ENCODE data around the gene TNN.

TNN gene

DNA sequence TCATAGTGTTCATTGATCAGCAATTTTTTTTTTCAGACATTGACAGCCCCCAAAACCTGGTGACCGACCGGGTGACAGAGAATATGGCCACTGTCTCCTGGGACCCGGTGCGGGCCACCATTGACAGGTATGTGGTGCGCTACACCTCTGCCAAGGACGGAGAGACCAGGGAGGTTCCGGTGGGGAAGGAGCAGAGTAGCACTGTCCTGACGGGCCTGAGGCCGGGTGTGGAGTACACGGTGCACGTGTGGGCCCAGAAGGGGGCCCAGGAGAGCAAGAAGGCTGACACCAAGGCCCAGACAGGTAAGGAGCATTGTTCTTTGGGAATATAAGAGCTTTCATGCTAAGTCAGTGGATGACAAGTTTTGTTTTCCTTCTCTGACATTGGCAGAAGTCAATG, 49.3 kb downstream of the TNN start:
- DNase-seq: no peak

DNA sequence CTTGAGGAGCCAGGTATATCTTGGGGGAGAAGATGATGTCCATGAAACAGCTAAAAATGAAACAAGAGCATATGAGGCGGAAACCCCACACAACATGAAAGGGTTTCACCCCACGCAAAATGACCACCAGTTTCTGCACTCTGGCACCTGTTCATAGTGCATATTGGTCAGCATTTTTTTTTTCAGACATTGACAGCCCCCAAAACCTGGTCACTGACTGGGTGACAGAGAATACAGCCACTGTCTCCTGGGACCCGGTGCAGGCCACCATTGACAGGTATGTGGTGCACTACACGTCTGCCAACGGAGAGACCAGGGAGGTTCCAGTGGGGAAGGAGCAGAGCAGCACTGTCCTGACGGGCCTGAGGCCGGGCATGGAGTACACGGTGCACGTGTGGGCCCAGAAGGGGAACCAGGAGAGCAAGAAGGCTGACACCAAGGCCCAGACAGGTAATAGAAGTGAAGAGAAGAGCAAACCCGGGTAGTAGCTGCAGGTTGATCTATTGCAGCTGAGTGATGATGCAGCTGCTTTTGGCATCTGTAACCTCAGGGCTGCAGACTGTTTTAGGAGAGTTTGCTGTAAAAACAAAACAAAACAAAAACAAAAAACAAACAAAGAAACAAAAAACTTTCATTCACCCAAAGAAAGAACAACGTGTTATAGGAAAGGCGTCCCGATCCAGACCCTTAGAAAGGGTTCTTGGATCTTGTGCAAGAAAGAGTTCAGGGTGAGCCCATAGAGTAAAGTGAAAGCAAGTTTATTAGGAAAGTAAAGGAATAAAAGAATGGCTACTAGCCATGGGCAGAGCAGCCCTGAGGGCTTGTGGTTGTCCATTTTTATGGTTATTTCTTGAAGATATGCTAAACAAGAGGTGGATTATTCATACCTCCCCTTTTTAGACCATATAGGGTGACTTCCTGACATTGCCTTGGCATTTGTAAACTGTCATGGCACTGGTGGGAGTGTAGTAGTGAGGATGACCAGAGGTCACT, 51.0 kb downstream of the TNN start:
- DNase-seq: no peak

DNA sequence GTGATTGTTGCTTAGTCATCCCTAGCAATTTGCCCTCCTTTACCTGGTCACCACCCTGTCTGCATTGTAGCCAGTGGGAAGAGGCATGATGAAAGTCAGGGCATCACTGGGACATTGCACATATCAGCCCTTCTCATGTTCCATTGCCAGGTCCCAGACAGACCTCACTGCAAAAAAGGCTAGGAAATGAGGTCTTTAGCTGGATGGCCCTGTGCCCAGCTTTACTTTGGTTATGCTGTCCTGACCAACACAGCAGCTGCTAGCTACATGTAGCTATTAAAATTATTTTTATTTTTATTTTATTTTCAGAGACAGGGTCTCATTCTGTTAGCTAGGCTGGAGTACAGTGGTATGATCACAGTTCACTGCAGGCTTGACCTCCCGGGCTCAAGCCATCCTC, 52.9 kb downstream of the TNN start:
- DNase-seq: no peak

DNA sequence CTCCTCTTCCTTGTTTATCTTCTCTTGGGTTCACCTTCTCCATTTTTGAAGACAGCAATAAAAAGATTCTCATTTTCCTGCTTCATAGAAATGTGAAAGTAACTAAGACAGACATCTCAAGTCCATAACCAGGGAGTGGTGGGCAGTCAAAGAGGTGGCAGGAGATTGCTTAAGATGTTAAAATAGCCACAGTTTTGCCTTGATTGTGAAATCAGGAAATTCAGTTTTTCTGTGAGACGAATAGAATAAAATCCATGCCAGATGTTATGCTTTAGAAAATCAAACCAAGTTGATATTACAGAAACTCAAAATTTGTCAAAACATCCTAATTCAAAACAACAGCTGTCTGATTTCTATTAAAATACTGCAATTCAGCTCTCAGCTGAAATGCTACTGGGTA, 57.2 kb downstream of the TNN start:
- no peak for DNase-seq

DNA sequence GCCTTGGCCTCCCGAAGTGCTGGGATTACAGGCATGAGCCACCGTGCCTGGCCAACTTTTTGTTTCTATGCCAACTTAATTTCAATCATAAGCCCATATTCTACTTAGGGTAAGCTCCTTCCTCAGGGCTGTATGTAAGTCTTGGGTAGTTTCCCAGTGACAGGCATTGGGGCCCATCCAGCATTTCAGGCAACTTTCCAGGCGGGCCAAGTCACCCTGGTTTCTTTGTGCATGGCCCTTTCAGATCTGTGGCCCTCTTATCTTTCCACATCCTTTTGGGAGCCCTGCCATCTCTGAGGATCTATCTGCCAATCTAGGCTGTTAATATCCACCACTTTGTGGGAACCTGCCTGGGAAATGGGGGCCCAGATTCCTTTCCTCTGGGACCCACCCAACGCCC, 58.7 kb downstream of the TNN start:
- DNase-seq: no peak

DNA sequence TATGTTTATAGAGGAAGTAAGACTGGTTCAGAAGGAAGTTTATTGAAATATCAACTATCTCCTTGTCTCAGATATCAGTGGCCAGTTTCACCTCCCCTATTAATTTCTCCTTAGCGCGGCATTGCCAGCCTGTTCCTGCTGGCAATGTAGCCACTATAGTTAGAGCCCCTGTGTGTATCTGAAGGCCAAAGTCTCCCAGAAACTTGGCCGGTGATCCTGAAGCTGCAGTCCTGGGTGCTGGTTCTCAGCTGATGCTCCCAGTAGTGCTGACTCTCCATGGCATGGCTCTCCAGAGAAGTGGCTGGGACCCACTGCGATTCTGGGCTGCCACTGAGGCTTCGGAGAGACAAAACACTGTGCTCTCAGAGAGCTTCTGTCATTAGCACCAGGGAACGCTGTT, 59.9 kb downstream of the TNN start:
- no peak for DNase-seq

DNA sequence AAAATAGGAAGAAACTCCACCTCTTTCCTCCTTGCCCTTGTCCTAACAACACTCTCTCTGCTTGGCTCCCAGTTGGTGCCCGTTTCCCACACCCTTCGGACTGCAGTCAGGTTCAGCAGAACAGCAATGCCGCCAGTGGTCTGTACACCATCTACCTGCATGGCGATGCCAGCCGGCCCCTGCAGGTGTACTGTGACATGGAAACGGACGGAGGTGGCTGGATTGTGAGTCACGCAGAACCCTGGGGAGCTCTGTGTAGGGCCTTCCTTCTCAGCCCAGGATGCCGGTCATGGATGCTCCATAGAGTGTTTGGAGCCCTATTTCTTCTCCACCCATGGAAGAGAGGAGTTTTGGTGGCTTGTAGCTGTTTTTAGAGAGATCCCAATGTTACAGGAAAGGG, 60.9 kb downstream of the TNN start:
- no peak for DNase-seq

DNA sequence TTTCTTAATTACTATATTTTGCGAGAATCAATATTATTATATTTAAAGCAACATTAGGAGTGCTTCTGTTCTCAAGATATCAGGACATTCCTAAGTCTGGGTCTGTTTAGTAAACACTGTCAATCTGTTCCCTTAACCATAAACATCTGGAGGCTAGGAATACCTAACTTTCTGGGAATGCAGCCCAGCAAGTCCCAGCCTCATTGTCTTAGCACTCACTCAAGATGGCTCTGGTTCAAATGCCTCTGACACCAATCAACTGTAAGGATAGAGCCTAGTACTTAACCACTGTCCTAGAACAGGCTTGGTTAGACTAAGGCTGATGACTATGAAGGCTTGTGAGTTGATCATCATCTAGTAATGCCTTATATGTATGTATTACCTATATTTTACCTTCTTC, 61.5 kb downstream of the TNN start:
- peak; percentile 82 for DNase-seq

DNA sequence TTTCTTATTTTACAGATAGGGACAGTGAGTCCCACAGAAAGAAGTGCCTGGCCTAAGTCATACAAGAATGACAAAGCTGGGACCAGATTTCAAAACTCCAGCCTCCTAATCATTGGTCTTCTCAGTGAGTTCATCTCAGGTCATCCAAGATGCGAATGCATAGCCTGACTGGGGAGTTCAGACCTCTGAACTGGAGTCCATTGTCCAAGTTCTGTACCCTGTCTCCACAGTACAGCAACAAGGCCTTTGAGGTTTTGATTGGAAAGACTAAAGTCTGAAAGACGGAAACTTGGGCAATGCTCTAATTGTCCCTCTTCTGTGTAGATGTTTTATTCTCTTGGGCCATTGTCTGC, 62.0 kb downstream of the TNN start:
- no peak for DNase-seq

DNA sequence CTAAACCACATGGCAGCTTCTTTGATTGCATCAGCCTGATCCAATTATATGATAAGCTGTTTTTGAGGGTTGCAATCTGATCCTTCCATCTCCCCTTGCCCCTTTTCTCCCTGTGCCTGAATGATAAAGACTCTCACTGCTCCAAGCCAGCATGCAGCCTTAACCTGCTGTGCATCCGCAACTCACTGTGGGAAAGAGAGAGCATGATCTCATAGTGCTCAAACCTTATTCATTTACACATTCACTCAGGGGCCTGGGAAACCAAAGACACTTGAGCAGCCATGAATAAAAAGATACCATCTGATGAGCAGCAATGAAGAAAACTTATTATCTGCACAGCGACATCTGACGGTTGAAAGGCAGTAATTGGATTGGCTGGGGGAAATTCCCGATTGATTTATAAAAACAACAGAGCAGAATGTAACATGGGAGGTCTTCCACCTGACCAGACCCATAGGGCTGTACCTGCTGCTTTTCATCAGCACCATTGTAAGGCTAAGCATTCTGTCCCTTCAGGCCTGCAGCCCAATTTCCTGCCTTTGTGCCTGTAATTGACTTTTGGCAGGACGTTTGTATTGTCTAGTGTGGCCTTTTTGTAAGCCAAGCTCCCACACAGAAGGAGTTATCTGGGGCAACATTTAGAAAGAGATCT, 62.5 kb downstream of the TNN start:
- no peak for DNase-seq

DNA sequence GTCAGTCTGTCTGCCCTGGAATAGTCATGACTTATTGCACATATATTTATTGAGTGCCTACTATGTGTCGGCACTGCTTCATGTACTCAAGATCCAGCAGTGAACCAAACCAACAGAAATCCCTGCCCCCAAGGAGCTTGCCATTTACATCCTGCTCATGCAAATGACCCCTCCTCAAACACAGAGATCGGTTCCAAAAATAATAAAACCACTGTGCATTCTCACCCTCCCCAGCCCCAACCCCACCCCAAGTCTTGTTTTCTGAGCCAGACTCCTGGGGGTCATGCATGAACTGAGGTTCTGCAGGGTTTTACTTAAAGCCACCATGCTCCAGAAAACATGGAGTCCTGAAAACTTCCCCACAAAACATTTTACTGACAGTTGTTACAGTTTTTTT, 63.0 kb downstream of the TNN start:
- DNase-seq: no peak

DNA sequence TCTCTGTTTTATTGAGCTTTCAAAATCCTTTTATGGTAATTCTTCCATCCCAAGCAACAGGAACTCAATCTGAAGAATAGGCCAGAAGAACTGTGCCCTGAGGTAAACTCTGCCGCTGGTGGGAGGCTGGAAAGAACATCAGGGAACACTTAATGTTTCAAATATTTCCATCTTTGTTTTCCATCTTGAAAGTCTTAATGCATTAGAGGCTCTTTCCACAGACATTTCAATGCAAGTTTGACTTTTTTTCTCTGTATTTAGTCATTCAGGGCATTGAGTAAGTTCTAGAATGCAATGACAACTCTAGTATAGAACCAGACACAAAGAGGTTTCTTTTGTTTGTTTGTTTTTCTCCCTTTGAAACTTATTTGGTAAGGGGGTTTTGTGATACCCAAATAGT, 63.5 kb downstream of the TNN start:
- peak; percentile 12 for DNase-seq

DNA sequence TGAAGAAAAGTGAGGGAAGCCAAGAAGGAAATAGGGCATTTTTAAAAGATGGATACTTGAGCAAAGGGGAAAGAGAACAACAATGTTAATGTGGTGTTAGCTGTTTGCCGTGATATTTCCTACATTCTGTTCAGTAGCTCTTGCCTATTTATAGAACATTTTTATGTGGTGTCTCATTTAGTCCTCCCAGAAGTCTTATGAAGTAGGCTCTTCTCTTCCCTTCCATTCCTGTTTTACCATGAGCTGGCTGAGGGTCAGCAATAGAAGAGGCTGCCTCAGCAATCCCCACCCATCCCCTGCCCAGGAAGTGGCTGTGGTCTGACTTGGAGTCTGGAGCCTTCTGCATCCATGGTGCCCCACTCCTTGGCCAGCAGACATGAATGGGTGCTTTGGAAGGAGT, 64.8 kb downstream of the TNN start:
- DNase-seq: peak; percentile 86

DNA sequence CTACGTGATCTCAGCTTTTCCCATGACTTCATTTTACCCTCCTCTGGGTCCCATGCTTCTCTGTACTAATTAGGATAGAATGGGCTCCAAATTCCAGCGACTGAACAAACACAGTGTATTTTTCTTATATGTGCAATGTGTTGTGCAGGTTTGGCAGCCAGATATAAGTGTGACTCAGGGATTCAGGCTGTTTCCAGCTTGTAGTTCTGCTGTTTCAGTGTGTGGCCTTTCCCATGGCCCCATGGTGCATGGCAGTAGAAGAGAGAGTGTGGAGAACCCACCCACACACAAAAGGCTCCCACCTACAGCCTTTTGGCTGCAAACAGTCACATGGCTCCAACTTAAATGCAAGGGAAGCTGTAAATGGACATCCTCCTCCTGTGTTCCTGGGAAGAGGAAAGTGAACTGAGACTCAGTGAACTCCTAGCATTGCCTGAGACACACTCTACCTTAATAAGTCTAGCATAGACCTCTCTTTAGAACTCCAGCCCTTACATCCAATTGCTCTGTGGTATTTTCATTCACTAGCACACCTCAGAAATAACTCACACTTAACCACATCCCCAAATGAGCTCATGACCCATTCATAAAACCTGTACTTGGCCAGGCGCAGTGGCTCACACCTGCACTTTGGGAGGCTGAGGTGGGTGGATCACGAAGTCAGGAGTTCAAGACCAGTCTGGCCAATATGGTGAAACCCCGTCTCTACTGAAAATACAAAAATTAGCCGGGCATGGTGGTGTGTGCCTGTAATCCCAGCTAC, 66.2 kb downstream of the TNN start:
- peak; percentile 54 for DNase-seq

DNA sequence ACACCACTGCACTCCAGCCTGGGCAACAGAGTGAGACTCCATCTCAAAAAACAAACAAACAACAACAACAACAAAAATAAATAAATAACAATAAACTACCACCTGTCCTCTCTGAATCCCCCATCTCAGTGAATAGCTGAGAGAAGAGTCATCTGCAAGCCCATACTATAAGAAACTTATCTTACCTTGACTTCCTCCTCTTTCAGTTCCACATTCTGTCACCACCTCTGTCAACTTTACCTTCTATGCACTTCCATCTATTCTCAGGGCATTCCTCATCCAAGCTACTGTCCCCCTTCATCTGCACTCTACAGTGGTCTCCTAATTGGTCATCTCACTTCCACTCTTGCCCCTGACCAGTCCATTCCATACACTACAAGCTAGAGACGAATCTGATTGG, 66.9 kb downstream of the TNN start:
- DNase-seq: no peak

DNA sequence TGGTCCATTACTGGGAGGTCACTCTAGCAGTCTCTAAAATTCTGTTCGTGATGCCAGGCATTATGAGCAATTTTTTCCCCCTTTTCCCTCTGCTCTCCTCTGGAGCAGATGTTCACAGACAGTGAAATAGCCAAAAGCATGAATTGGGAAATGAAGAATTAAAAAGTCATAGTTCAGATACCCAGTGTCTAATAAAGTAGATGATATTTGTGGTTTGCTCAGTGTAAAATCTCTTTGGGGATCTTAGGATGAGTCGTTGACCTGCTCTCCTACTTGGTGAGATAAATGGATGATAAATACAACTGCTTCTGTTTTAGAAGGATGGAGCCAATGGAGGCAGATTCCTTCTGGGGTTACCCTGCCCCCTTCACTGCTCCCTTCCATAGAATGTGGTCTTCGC, 68.6 kb downstream of the TNN start:
- DNase-seq: peak; percentile 51

DNA sequence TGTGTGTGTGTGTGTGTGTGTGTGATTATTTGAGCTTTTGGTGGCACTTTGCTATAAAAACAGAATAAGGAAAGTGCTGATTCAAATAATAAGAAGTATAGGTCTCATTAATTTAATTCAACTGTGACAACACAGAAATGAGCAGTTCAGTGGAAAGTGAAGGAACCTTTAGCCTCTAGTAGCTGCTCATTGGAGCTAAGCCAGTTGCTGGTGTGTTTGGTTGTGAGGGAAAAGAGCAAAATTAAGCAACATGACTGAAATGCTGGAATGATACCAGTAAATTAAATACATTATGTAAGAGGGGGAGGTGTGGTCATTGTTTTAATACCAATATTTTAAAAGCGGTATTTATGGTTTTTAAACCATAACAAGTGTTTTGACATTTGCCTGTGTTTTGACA, 69.7 kb downstream of the TNN start:
- DNase-seq: no peak

DNA sequence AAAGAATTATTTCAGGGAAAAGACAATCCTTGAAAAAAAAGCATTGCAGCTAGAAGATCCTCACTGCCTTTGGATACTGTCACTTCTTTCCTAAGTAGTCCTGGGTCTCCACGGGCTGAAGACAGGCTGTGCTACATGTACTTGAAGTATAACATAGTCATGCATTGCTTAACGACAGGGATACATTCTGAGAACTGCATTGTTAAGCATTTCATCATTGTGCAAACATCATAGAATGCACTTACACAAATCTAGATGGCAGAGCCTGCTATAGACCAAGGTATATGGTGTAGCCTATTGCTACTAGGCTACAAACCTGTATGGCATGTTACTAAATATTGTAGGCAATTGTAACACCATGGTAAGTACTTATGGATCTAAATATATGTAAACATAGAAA, 70.9 kb downstream of the TNN start:
- DNase-seq: no peak

DNA sequence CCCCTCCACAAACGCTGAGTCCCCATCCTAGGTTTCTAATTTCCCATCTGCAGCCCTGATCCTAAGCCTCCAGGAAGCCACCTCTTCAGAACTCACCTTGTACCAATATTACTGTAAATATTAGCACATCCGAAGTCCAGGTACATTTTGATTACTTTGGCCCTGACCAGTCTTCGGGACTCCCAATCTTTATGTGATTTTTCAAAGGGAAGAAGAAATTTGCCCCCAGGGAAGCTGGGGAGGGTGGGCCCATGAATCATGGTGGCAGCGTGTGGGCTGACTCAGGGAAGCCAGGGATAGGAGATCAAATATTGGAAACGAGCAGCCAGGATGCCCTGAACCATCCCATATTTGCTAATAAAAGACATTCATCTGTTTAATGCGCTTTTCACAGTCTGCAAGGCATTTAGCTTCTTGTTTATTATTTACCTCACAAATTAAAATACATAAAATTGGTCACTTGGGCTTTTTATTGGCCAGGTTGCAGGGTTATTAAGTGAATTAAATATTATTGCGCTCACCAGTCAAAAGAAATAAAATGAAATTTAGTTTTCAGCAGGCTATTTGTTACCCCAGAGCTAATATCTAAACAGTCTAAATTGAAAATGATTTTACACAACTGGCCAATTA, 78.4 kb downstream of the TNN start:
- DNase-seq: no peak

DNA sequence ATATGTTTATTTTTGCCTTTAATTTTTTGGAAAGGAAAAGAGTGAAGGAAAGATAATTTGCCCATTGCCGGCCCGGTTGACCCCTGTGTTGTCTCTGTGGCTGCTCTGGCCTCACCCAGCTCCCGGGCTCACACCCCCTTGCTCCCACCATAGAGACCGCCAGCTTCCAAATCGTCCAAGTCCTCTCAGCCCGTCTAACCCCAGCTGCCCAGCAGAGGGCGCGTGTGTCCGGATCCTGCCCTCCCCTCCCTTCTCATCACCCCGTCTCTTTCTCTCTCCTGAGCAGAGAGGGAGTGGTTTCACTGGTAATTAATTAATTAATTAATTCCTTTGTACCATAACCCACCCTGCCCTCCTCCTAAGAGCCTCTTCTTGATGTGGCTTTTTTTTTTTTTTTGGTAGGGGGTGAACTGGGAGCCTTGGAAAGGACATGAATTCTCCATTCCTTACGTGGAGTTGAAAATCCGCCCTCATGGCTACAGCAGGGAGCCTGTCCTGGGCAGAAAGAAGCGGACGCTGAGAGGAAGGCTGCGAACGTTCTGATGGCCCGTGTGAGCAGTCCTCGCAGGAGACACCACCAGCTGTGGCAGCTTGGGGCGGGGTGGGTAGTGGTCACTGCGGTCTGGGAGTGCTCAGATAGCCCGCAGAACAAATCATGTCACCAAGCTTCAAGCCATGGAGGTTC, 79.0 kb downstream of the TNN start:
- DNase-seq: peak; percentile 49

DNA sequence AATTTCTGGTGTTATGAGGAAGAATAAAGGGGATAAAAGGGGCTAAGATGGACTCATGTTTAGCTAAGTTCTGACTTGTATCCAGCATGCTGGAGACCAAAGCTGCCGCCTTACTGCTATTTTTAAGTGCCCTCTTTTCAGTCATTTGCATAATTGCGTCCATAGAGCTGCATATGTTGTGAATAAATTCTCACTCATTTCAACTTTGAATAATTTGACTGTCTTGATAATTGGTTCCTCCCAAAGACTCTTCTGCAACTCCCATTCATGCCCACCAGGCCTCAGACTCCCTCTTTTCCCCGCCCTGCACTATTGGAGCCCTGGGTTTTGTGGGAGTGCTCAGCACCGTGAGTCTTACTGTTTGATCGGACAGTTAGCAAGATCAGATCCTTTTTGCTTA, 79.9 kb downstream of the TNN start:
- DNase-seq: no peak

DNA sequence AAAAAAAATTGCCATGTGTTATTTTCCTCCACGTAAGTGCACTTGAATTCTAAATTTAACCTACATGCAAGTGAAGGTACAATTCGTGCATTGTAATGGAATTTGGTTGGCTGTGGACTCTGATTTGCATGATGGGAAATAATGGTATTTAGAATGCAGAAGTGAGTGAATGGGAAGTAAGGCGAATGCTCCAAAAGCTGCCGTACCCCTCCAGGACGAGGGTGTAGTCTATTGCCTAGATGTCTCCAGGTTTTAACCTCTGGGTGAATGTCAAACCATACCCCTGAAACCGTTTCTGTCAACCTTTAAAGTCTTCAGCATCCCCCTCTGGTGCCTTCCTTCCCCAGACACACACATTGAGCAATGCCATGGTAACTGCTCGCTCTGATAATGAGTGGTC, 80.4 kb downstream of the TNN start:
- no peak for DNase-seq

All from fibroblast of skin of right biceps (primary cell).